IPS-18c (cell line): ENCODE measurements around the gene MCEMP1.
A peak's percentile ranks its signal among the peaks of the same experiment; 100 is the strongest.

Source experiments
- H3K4me3 ChIP-seq: 2 replicates; pipeline ENCODE4 v1.7.0; 2013; ENCODE audit warnings: low read depth, mild to moderate bottlenecking, low read length, moderate library complexity; ENCODE audit not compliant: insufficient read depth
- H3K9me3 ChIP-seq: one replicate; pipeline ENCODE4 v1.6.1; 2013; ENCODE audit warnings: mild to moderate bottlenecking, low read length, moderate library complexity; ENCODE audit not compliant: control insufficient read depth, insufficient read depth

The MCEMP1 gene

DNA sequence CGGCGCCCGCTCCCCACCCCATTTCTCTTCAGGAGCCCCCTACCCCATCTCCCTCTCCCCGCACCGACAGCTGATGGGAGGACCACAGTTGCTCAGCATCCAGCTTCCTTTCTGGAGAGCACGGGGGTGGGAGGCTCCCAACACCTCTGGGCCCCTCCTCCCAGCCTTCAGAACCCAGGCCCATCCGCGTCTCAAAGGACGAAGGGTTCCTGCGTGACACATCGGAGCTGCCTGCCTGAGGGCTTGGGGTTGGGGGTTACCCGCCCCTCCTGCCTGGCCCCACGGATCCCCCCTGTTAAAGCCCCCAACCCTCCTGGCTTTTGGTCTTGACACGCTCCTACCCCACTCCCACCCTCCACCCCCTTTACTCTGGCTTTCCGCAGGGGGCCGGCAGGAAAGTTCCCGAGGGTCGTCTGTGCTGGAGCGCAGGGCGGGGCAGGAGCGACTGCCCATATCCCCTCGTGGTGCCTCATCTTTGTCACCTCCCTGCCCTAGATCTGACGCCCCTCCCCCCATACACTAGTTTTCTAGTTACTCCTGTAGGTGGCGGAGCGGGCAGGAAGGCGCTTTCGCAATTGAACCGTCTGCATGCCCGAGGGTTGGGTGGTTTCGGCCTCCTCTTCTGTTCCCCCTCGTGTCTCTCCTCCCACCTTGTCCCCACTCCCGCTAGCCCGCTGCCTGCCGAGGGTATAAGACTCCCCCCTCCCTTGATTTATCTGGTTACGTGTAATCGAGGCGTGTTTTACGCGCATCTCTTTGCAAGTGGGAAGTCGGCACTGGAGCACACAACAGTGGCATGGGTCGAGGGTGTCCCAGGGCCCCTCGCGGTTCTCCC lies 4.7 kb downstream of the MCEMP1 start:
- Histone ChIP-seq H3K4me3 (peak overlapping the region; percentile 91), H3K9me3 (no peaks in the 10 kb centered on the region)

DNA sequence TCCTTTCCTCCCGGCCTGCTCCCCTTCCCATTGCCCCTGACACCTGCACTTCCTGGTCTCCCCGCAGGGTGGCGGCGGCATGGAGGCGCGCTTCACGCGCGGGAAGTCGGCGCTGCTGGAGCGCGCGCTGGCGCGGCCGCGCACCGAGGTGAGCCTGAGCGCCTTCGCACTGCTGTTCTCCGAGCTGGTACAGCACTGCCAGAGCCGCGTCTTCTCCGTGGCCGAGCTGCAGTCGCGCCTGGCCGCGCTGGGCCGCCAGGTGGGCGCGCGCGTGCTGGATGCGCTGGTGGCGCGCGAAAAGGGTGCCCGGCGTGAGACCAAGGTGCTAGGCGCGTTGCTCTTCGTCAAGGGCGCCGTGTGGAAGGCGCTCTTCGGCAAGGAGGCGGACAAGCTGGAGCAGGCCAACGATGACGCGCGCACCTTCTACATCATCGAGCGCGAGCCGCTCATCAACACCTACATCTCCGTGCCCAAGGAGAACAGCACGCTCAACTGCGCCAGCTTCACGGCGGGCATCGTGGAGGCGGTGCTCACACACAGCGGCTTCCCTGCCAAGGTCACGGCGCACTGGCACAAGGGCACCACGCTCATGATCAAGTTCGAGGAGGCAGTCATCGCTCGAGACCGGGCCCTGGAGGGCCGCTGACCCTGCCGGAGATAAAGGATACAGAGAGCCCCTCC lies 5.4 kb downstream of the MCEMP1 start:
- peak overlapping the region; percentile 34; the same call in 1 of the 2 replicates for H3K4me3 ChIP-seq

DNA sequence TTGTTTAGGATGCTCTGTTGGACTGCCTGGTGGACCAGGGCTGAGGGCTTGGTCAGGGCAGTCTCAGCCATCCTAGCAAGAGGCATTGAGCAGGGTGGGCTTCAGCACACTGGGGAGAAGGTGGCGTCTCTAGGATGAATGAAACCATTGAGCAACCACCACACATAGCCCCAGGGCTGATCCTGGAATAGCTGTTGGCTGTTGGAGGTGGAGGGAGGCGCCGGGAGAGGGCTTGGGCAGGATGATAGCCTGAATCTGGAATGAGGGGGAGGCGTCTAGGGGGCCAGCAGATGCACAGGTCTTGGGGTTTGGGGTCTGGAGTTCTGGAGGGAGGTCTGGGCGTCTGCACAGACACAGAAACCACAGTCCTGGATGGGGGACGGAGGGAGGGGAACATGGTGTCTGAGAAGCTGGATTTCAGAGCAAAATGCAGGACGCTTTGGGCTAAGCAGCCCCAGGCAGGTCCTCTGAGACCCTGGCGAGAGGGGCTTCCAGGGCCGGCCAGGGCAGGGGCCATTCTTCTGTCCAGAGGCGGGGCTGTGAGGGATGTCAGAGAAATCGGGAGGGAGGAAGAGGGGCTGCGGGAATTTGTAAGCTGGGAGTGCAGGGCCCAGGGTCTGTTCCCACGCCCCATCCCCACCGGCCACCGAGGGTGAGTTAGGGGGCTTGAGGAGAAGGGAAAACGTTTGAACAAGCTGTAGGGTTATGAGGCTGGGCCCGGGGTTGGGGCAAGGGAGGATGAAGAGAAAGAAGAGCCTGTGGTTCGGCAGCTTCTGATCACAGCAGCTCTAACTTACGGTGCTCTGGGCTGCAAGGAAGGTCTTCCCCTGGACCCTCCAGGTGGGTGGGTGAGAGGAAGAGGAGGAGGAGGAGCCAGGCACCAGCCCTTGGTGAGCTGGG lies 8.9 kb downstream of the MCEMP1 start:
- H3K9me3 ChIP-seq, result no peaks in the 10 kb centered on the region
- H3K4me3 ChIP-seq, result no peak overlapping the region

More for the DNA sequence above, 5.4 kb downstream of the MCEMP1 start:
- H3K9me3 ChIP-seq, result no peaks in the 10 kb centered on the region

DNA sequence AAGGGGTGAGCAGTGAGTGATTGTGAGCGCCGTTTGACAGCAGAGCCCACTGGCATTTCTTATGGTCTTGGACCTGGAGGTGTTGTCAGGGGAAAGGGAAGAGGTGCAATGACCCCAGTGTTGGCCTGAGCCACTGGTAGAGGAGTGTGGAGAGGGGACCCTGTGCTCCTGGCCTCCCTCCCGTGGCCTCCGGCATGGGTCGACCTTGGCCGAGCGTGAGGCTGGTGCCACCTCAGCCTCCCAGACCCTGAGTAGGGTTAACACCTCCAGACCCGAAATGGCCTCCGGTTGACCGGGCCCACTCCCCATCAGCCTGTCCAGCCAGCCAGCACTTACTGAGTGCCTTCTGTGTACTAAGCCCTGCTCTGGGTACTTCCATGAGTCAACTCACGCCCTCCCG lies 10.3 kb downstream of the MCEMP1 start:
- H3K4me3 ChIP-seq, result no peak overlapping the region
- no peaks in the 10 kb centered on the region for H3K9me3 ChIP-seq

DNA sequence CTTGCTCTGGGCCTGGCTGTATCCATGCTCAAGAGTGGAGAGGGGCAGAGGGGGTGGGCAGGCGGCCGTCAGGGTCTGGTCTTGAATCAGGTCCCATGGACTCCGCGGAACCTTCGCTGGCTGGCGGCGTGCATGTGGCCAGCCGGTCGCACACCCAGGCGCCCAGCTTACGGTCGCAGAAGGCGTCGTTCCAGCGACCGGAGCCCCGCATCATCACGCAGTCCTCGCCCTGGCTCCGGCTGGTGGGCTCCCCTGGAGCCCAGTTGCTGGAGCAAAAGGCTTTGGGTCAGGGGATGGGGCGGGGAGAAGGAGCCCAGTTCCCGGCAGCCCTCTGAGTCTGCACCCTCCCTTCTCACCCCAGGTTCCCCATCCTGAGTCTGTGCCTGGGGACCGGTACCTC lies 12.3 kb downstream of the MCEMP1 start:
- H3K9me3 ChIP-seq, result no peaks in the 10 kb centered on the region
- no peak overlapping the region for H3K4me3 ChIP-seq

DNA sequence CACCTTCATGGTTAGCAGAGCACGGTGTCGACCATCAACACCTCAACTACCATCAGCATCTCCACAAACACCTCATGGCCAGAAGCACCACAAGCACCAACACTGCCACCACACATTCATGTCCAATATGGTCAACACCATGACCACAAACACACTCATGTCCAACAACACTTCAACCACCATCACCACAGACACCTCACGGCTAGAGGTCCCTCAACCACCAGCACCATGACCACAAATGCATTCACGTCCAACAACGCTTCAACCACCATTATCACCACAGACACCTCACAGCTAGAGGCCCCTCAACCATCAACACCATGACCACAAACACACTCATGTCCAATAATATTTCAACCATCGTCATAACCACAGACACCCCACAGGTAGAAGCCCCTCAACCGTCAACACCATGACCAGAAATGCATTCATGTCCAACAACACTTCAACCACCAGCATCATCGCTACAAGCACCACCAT lies 13.9 kb downstream of the MCEMP1 start:
- H3K4me3 ChIP-seq, result no peak overlapping the region
- H3K9me3 ChIP-seq, result no peaks in the 10 kb centered on the region

DNA sequence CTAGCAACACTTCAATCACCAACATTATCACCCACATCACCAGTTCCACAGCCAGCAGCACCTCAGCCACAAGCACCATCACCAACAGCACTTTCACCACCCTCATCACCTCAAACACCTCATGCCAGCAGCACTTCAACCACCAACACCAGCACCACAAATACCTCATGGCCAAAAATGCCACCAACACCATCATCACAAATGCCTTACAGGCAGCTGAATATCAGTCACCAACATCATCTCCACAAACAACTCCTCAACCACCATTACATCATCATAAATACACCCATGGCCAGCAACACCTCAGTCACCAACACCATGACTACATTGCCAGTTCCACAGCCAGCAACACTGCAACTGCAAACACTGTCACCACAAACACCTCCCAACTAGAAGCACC lies 14.6 kb downstream of the MCEMP1 start:
- H3K9me3 ChIP-seq, result no peaks in the 10 kb centered on the region
- no peak overlapping the region for H3K4me3 ChIP-seq

DNA sequence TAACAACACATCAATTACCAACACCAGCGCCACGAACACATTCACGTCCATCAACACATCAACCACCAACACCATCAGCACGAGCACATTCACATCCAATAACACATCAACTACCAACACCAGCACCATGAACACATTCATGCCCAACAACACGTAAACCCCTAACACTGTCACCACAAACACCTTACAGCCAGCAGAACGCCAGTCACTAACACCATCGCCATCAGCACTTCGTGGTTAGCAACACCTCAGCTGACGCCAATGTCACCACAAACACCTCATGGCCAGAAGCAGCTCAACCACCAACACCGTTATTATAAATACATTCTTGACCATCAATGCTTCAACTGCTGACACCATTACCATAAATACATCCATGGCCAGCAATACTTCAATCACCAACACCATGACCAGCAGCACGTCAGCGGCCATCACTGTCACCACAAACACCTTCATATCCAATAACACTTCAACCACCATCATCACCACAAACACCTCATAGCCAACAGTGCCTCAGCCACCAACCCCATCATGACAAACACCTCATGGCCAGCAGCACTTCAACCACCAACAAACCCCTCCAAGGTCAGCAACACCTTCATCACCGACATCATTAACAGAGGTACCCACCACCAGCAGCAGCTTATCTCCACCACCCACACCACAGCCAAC lies 15.7 kb downstream of the MCEMP1 start:
- H3K9me3 ChIP-seq, result no peaks in the 10 kb centered on the region
- H3K4me3 ChIP-seq, result no peak overlapping the region

DNA sequence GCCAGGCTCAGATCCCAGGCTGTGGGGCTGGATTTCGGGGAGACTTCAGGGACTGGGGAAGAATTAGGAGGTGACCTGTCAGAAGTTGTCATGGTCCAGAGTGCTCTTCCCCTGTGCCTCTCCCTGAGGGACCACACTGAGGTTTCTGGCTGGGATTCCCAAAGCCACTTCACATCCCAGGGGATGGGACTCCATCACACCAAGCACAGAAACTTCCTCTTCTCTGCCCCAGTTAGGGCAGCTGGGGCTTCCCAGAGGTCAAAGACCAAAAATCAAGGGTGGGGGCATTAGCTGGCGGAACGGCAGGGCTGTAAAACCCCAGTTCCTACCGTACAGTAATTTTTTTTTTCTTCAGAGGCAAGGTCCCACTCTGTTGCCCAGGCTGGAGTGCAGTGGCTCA lies 17.6 kb downstream of the MCEMP1 start:
- no peaks in the 10 kb centered on the region for H3K9me3 ChIP-seq
- no peak overlapping the region for H3K4me3 ChIP-seq

DNA sequence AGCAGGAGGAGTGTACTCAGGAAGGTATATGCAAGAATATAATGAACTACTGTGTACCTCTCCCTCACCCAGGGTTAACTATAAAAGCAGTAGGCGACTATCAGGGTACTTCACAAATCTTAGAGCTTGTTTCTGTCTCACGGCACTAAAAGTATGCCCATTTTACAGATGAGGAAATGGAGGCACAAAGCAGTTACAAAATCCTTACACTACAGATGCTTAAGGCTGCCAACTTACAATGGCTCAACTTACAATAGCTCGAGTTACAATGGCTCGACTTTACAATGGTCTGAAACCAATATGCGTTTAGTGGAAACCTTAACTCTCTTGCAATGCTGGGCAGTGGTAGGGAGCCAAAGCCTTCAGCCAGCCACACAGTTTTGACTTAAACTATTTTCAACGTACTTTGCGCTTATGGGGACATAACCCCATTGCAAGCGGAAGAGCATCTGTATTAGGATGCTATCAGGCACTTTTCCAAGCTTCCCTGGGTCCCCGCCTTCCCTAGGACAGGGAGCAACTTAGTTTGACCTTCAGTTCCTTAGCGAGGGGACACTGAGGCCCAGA lies 20.9 kb downstream of the MCEMP1 start:
- Histone ChIP-seq H3K4me3 (no peak overlapping the region), H3K9me3 (no peaks in the 10 kb centered on the region)

DNA sequence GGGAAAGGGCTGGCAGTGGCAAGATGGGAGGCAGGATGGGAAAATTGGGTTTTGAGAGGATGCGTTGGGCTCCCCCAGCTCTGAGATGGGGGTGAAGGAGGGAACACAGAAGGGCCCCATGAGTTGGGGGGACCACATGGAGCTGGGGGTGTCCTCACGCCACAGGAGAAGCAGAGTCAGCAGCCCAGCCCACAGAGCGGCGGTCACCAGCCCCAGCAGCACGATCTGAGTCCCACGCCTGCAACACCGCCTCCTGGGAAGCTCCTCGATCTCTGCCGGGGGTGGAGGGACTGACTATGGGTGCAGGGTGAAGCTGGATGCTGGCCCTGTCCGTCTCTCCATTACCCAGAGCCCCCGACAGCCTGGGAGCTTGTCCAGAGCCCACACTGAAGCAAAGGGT lies 21.7 kb downstream of the MCEMP1 start:
- Histone ChIP-seq H3K4me3 (0 out of 2 replicates have a peak overlapping the region, but pooled peaks have one; percentile 15), H3K9me3 (no peaks in the 10 kb centered on the region)

DNA sequence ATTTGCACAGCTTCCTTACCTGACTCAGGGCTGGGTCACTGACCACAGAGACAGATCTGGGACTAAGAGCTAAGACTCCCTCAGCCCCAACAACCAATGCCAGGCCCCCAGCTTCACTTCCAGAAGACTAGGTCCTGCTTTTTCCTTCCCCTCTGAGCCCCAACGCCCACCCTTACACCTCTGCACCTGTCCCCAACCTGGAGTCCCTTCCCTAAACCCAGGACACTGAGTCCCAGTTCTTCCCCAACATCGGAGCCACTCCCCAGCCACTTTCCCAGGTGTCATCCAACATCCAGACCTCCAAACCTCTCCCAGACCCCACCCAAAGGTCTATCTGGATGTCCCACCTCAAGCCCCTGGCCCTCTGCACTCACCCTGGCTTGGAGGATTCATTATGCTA lies 22.1 kb downstream of the MCEMP1 start:
- no peaks in the 10 kb centered on the region for H3K9me3 ChIP-seq
- H3K4me3 ChIP-seq, result 0 out of 2 replicates have a peak overlapping the region, but pooled peaks have one; percentile 15

DNA sequence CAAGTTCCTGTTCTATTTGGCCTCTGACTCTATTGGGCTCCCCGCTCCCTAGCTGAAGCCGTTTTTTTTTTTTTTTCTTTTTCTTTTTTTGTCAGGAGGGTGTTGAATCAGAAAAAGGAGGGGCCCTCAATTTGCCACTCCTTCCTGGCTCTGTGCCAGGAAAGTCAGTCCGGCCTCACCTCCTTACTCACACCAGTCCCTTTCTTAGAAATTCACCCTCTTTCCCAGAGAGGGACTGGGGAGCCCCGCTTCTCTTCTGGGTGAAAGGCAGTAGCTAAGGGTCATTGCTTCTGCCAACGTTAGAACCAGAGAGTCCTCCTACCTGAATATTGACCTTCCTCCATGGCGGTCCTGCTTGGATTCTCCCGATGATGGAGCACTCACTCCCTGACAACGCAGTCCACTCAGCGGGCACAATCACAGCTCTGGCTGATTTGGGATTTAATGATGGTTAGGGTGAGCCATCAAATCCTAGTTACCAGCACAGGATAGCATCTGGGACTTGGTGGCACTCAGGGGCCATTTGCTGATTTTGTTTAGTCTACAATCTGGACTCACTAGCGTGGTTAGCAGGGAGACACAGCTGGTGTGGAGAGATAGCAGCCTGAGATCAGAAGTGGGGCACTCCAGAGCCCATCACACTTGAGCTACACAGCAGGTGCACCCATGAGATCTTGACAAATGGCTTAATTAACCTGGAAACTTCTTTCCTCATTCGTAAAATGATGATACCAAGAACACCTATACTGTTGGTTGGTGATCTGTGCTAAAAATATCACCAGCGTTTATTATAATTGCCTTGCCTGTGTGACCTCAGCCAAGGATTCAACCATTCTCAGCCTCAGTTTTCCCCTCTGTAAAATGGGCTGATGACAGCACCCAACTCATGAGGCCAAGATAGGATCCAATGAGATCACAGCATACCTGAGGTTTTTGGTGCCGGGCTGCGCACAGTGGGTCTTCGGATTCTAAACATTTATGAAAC lies 22.8 kb downstream of the MCEMP1 start:
- H3K9me3 ChIP-seq, result no peaks in the 10 kb centered on the region
- H3K4me3 ChIP-seq, result no peak overlapping the region

DNA sequence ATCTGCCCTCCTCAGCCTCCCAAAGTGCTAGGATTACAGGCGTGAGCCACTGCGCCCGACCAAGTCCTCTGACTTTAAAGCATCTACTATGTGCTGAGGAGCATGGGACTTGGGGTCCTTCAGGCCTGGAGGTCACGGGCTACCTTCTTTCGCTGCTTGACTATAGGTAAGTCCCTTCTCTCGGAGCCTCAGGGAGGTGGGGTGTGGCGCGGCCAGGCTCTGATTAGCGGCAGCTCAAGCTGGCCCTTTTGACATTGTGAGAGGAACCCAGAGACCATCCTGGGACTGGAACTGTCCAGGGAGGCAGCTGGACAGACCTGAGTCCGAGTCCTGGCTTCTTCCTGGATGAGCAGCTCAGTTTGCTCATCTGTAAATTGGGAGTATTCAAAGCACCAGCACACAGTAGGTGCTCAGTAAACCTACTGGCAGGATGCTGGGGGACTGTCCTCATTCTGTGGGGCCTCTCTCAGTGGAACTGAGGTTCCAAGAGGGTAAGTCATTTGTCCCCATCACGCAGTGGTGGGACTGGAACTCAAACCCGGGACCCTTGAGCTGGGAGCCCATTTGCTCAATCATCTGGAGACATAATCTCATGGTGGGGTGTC lies 24.3 kb downstream of the MCEMP1 start:
- H3K9me3 ChIP-seq, result no peaks in the 10 kb centered on the region
- H3K4me3 ChIP-seq, result no peak overlapping the region
